PC-9 (cell line): Measurements from ENCODE around the gene FUBP1. TPM values are rescaled to one million over a fixed set of nuclear protein-coding genes. Genes with fewer than 3 reads are reported as not detected.

ENCODE experiments used
- BruUV-seq: library from RNA; stranded (reverse); fragments of 400-500 nt; replicated peaks from 2 replicates; lab custom pipeline; 2021; lab: Mats Ljungman, UMichigan
- CTCF ChIA-PET: fragments of 300-600 bp; sonication (Branson Sonifier 250); formaldehyde crosslinking; loops from one replicate; lab custom pipeline; 2022; ENCODE audit warnings: antibody characterized with exemption; lab: Charles Lee
- POLR2A ChIA-PET: fragments of 300-600 bp; sonication (Branson Sonifier 250); formaldehyde crosslinking; loops from one replicate; lab custom pipeline; 2022; ENCODE audit warnings: antibody characterized with exemption; ENCODE audit not compliant: unreplicated experiment; lab: Charles Lee
- DNase-seq, 2 experiments: peaks; one replicate each; pipeline versions ENCODE4 v3.0.0 to v3.0.0-alpha.2; 2015 to 2022; ENCODE audit warnings: mixed read lengths in 1 of 2
- H2AFZ ChIP-seq: fragments of 200-600 bp; sonication (generic); 2 replicates; pipeline ENCODE4 v1.8.1; 2017; ENCODE audit warnings: antibody characterized with exemption
- H3F3A ChIP-seq: fragments of 200-600 bp; sonication (generic); 2 replicates; pipeline ENCODE4 v1.8.1; 2017; ENCODE audit warnings: antibody characterized with exemption, mild to moderate bottlenecking, low read depth; ENCODE audit not compliant: insufficient read depth
- H3K27ac ChIP-seq: fragments of 200-600 bp; sonication (generic); 2 replicates; pipeline ENCODE4 v1.6.1; 2016; ENCODE audit warnings: mixed run types
- H3K27me3 ChIP-seq: fragments of 200-600 bp; sonication (generic); 2 replicates; pipeline ENCODE4 v1.6.1; 2016; ENCODE audit warnings: low read depth, mixed run types; ENCODE audit not compliant: insufficient read depth
- H3K36me3 ChIP-seq: fragments of 200-600 bp; sonication (generic); 2 replicates; pipeline ENCODE4 v1.6.1; 2016; ENCODE audit warnings: low read depth, mixed run types
- H3K4me1 ChIP-seq: fragments of 200-600 bp; sonication (generic); replicated peaks from 2 replicates; pipeline ENCODE4 v1.6.1; 2016; ENCODE audit warnings: mixed run types; ENCODE audit not compliant: insufficient read depth
- H3K4me2 ChIP-seq: fragments of 200-600 bp; sonication (generic); 2 replicates; pipeline ENCODE4 v1.6.1; 2017; ENCODE audit warnings: mixed run types
- H3K4me3 ChIP-seq: fragments of 200-600 bp; sonication (generic); 2 replicates; pipeline ENCODE4 v1.6.1; 2016; ENCODE audit warnings: mixed run types
- H3K79me2 ChIP-seq: fragments of 200-600 bp; sonication (generic); 2 replicates; pipeline ENCODE4 v1.6.1; 2017; ENCODE audit warnings: low read depth, mixed run types
- H3K9me2 ChIP-seq: fragments of 200-600 bp; sonication (generic); 2 replicates; pipeline ENCODE4 v1.8.1; 2017; ENCODE audit warnings: mild to moderate bottlenecking; ENCODE audit not compliant: insufficient read depth
- H3K9me3 ChIP-seq: fragments of 200-600 bp; sonication (generic); 2 replicates; pipeline ENCODE4 v1.8.1; 2016; ENCODE audit warnings: low read depth; ENCODE audit not compliant: insufficient read depth
- H4K20me1 ChIP-seq: fragments of 200-600 bp; sonication (generic); 2 replicates; pipeline ENCODE4 v1.8.1; 2017; ENCODE audit not compliant: insufficient read depth
- EZH2 ChIP-seq: fragments of 200-600 bp; sonication (generic); IDR thresholded peaks from 2 replicates; pipeline ENCODE4 v1.8.0; 2017; ENCODE audit warnings: antibody characterized with exemption, low read depth
- intact Hi-C: fragments of 100-400 bp; cut with micrococcal nuclease; formaldehyde crosslinking; loops from one replicate; pipeline ENCODE4 v1.10.0; 2022; ENCODE audit not compliant: unreplicated experiment
- total RNA-seq: library from RNA; stranded (reverse); gene quantifications from 2 replicates; pipeline ENCODE4 v1.2.3, GENCODE V29; 2021
- TF ChIP-seq, protein P1 (sequence below): fragments of 200-600 bp; sonication (generic); conservative IDR thresholded peaks from 2 replicates; pipeline ENCODE4 v1.6.1; 2017; ENCODE audit warnings: mixed run types, antibody characterized with exemption, mild to moderate bottlenecking, moderate library complexity

Gene FUBP1
- total RNA-seq, 1 experiment from 2014 or later: 152 TPM

GRCh38 chr1:77938651-77939050 is 40.2 kb downstream of the FUBP1 start:
- no peak overlapping the region for H2AFZ ChIP-seq
- no peak for DNase-seq
- intact Hi-C loops: no loop called here
- no peak overlapping the region for H3K27ac ChIP-seq
- H3K9me3 ChIP-seq: no peaks in the 10 kb centered on the region
- H3F3A ChIP-seq: peaks cover 31% of the 10 kb centered on the region
- no peaks in the 10 kb centered on the region for H3K79me2 ChIP-seq
- no peaks in the 10 kb centered on the region; the same call in 1 of the 2 replicates for H3K9me2 ChIP-seq
- H4K20me1 ChIP-seq: no peaks in the 10 kb centered on the region
- no peaks in the 10 kb centered on the region for H3K27me3 ChIP-seq
- BruUV-seq: no TSS peak
- POLR2A ChIA-PET: no interaction called here
- H3K36me3 ChIP-seq: peaks cover 6% of the 10 kb centered on the region; the same call in 1 of the 2 replicates
- CTCF ChIA-PET: no interaction called here
- no peak for TF ChIP-seq EZH2
- TF ChIP-seq, protein P1, sequence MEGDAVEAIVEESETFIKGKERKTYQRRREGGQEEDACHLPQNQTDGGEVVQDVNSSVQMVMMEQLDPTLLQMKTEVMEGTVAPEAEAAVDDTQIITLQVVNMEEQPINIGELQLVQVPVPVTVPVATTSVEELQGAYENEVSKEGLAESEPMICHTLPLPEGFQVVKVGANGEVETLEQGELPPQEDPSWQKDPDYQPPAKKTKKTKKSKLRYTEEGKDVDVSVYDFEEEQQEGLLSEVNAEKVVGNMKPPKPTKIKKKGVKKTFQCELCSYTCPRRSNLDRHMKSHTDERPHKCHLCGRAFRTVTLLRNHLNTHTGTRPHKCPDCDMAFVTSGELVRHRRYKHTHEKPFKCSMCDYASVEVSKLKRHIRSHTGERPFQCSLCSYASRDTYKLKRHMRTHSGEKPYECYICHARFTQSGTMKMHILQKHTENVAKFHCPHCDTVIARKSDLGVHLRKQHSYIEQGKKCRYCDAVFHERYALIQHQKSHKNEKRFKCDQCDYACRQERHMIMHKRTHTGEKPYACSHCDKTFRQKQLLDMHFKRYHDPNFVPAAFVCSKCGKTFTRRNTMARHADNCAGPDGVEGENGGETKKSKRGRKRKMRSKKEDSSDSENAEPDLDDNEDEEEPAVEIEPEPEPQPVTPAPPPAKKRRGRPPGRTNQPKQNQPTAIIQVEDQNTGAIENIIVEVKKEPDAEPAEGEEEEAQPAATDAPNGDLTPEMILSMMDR: no peak
- no peak overlapping the region for H3K4me3 ChIP-seq
- H3K4me2 ChIP-seq: no peak overlapping the region
- no peaks in the 10 kb centered on the region for H3K4me1 ChIP-seq

DNA sequence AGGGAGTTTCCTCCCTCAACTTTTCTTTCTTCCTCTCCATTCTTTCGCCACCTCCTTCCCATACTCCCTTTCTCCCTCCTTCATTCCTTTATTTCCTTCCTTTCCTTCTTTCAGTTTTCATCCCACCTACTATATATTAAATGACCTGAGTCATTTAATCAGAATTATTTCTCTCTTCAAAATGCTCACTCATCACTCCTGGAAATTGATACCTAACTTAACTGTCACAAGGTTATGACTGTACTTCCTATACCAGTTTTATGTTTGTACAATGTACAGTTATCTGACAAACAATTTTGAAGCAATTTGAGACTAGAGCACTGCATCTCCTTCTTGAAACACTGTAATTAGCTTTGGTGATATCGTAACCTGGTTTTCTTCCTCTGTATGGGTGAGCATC is 49.1 kb downstream of the FUBP1 start:
- CTCF ChIA-PET: no interaction called here
- H3K4me2 ChIP-seq: no peak overlapping the region
- H3K4me1 ChIP-seq: no peaks in the 10 kb centered on the region
- POLR2A ChIA-PET: no interaction called here
- no peaks in the 10 kb centered on the region; the same call in 1 of the 2 replicates for H3F3A ChIP-seq
- H3K4me3 ChIP-seq: no peak overlapping the region
- H3K36me3 ChIP-seq: no peaks in the 10 kb centered on the region
- intact Hi-C loops: no loop called here
- H3K9me3 ChIP-seq: no peaks in the 10 kb centered on the region
- TF ChIP-seq, protein P1: no peak
- no peak for TF ChIP-seq EZH2
- no peaks in the 10 kb centered on the region for H4K20me1 ChIP-seq
- no TSS peak for BruUV-seq
- no peaks in the 10 kb centered on the region for H3K79me2 ChIP-seq
- DNase-seq: no peak
- no peak overlapping the region for H2AFZ ChIP-seq
- H3K27me3 ChIP-seq: no peaks in the 10 kb centered on the region
- H3K27ac ChIP-seq: no peak overlapping the region
- H3K9me2 ChIP-seq: no peaks in the 10 kb centered on the region

DNA sequence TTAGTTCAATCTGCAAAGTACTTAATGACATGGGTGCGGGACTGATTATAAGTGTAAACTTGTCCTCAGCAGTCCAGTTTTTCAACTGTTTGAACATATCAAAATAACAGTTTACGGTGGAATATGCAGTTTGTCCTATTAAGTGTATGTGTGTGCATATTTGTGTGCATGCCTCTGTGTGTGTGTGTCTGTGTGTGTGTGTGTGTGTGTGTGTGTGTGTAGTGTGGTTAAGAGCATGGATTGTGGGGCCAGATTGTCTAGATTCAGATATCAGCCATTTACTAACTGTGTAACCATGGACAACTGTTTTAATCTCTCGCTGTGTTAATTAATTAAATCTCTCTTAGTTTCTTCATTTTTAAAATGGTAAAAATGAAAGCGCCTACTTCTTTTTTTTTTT is 51.5 kb downstream of the FUBP1 start:
- Histone ChIP-seq H3K4me2 (no peak overlapping the region), H3K27me3 (no peaks in the 10 kb centered on the region), H3K9me3 (no peaks in the 10 kb centered on the region), H3K36me3 (no peaks in the 10 kb centered on the region), H3K79me2 (no peaks in the 10 kb centered on the region), H3K9me2 (no peaks in the 10 kb centered on the region), H3K4me1 (no peaks in the 10 kb centered on the region), H3F3A (no peaks in the 10 kb centered on the region; the same call in 1 of the 2 replicates), H2AFZ (no peak overlapping the region), H3K27ac (no peak overlapping the region), H4K20me1 (no peaks in the 10 kb centered on the region), H3K4me3 (no peak overlapping the region)
- TF ChIP-seq EZH2: no peak
- TF ChIP-seq, protein P1: no peak
- intact Hi-C loops: no loop called here
- ChIA-PET CTCF (no interaction called here), POLR2A (no interaction called here)
- DNase-seq: no peak
- no TSS peak for BruUV-seq
